Stimulated activated CD4-positive, alpha-beta T cell treated with anti-CD3 and anti-CD28 coated beads, Interleukin-15, amount 100 ng/mL, for 1 hour (primary cell): ENCODE data around the gene ZNF536.

Source experiments
- DNase-seq, 2 donors: peaks; one replicate each; pipeline ENCODE4 v3.0.0-alpha.2; 2020; ENCODE audit warnings: low read depth in 1 of 2, low spot score in 1 of 2

The ZNF536 gene

DNA sequence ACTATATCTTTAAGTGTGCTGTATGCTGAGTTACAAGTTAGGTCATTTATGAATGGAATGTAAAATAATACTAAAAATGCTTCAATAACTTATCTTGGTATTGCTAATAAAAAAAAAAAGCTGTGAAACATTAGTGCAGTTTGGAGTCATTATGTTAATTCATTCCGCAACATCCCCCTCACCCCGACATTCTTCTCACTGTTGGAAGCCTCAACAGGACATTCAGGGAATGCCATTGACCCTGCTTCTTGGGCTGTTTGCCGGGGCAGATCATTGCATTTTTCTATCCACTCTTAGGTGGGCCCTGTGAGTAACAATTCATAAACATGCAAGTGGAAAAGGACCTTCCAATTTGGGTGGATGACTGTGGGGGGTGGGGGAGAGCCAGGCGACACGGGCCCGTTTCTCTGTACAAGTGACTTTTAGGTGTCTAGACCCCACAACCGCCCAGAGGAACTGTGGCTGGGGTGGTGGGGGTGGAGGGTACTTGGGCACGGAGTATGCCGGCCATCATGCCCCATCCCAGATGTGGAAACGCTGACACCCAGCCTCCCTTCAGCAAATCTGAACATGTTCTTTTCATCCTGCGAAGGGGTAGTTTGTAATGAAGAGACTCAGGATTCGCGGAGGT is 185.9 kb downstream of the ZNF536 start:
- no peak for DNase-seq

- no peak for DNase-seq
Measured at GRCh38 chr19:30558793-30559192, 186.6 kb downstream of the ZNF536 start.

- DNase-seq: no peak
Measured at GRCh38 chr19:30559446-30559845, 187.3 kb downstream of the ZNF536 start.

- no peak for DNase-seq
Measured at GRCh38 chr19:30562981-30563380, 190.8 kb downstream of the ZNF536 start.

DNA sequence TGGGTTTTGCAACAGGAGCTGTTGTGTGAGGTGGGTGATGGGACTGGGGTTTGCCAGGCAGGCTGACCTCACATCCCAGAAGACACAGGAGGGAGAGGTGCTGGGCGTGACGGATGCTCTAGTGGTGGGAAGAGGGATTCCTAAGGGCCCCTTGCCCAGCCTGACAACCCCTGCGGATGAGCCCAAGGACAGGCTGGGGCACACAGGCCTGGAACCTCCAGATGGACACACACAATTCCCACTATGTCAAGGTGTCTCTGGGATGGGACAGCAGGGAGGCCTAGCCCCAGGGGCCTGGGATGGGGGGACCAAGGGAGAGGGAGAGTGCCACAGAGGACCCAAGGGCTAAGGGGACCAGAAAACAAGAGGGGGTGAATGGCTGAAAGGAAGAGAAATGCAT is 191.5 kb downstream of the ZNF536 start:
- no peak for DNase-seq

DNA sequence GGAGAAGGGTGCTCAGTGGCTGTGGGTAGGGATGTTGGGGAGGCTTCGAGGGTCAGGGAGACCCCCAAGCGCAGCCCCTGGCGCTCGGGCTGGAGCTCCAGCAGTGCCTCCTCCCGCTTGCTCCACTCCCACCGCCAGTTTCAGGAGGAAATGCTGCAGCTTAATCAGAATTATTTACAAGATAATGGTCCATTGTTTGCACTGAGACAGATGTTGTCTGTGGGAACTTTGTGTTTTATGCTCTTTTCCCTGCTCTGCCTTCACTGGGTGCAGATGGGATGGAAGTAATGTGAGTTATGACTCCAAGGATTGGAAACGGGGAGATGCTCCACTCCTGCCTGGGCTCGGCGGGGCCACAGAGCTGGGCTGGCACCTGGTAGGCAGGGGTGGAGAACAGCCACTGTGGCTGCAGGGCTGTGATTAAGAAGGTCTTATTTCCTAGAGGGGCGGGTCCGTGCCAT is 192.4 kb downstream of the ZNF536 start:
- DNase-seq: no peak

DNA sequence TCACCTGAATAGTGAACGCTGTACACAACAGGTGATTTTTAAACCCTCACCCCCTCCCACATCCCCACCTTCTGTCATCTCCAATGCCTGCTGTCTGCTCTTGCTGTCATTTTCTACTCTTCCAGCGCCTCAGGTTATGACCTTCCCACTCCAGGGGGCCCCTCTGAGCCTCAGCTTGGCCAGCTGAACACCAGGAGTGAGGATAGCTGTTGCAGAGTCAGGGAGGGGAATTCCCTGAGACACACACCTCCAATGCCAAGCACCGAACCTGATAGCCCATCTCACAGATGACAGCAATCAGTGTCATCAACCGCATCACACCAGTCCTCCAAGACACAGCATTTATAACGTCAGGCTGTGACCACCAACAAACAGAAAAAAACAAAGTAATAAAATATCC is 193.5 kb downstream of the ZNF536 start:
- DNase-seq: no peak

- no peak for DNase-seq
Measured at GRCh38 chr19:30566681-30567420, 194.7 kb downstream of the ZNF536 start.

GRCh38 chr19:30567536-30568232 is 195.5 kb downstream of the ZNF536 start:
- DNase-seq: no peak

DNA sequence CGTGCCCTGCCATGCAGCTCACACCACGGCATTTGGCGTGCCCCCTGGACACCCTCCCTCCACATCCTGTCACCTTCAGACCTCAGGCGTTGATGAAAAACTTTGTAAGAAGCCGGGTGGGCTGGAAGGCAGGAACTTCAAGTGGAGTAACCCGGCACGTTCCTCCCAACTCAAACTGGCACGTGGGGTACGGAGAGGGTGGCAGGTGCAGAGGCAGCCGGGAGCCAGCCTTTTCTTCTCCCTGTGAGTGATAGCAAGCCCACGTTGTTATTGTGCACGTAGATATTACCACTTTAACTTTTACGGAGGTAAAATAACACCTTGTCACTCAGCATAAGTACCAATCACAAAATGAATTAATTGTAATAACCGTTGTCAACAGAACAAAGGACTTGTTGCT is 198.0 kb downstream of the ZNF536 start:
- DNase-seq: no peak

DNA sequence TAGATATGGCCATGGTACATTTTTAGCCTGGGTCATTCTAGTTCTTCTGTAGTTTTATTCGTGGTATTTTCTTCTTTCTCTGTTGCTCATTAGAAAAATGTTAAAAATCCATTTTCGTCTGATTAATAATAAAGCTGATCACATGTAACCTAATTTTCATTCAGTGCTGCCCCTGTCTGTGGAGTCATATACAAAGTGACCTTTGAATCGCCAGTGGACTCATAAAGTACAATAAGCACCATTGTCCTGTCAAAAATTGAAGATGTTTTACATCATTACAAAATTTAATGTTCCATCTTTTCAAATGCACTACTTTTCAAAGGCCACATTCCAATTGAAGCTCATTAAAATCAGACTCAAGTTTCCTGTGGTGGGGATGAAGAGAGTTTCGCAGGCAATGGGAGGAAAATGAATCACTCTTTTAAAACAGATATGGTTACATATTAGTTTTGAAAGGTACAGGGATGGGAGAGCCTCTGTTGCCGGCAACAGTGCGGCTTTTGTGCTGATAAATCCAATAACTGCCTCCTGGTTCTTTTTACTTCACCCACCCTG is 205.4 kb downstream of the ZNF536 start:
- no peak for DNase-seq

DNA sequence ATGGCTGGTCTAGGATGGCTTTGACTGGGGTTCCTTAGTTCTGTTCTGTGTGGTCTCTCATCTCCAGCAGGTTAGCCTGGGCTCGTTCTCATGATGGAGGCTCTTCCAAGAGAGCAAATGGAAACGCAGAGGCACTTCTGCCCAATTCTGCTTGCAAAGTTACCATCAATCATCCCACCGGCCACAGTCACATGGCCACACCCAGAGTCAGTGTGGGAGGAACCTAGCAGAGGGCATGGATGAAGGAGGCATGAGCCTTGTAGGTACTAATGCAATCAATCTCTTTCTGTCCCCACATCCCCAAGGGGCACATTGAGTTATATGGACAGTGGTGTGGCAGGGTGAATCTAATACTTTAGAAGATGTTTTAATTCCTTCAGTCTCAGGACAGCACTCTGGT is 207.2 kb downstream of the ZNF536 start:
- DNase-seq: no peak

DNA sequence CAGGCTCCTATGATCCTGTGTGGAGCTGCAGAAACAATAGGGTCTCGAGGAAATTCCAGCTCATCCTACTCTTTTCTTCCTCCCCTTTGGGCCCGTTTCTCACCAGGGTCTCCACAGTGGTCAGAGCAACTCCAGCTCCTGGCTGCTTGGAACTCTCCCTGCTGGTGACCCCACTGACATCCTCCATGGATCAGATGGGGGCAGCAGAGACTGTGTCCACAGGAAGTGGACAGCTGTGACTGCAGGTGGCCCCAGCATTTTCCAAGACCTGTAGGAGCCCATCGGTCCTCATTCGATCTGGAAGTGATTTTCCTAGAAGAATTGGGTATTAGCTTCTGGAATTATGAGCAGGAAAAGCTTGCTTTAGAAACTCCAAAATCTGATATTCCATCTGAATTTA is 208.5 kb downstream of the ZNF536 start:
- DNase-seq: no peak

- no peak for DNase-seq
Measured at GRCh38 chr19:30584090-30584489, 211.9 kb downstream of the ZNF536 start.

DNA sequence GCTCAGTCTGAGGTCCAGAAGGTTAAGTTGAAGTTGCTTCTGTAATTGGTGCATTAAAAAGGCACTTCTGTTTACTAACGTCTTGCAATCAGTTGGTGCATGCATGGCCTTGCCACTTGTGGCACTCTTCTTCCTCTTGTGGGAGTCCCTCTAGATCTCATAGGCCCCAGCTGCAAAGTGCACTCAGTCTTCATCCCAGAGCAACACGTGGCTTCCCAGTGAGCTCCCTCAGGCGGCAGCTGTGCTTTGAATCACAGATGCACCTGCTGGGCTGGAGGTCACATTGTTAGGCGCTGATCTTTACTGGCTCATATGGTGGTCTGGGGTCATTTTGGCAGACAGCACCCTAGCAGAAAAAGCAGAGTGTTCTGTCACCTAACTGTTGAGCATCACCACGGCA is 215.7 kb downstream of the ZNF536 start:
- DNase-seq: no peak

GRCh38 chr19:30590596-30591229 is 218.5 kb downstream of the ZNF536 start:
- DNase-seq: no peak

GRCh38 chr19:30593356-30593755 is 221.2 kb downstream of the ZNF536 start:
- DNase-seq: no peak

GRCh38 chr19:30593975-30594745 is 222.0 kb downstream of the ZNF536 start:
- no peak for DNase-seq

DNA sequence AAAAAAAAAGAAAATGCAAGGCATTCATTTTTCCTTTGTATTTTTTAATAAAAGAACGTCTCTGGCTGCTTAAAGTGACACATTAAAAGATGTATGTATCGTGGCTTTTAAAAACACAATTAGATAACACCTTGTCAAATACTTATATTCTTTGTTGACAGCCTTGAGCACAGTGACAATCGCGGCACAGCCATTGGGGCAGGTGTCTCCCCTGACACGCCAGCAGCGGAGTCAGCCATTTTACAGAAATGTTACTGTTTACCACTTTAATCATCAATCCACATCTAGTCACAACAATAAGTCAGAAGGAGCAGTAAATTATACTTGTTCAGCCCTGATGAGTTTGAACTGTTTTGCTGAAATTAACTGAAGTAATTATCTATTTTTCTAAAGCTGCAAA is 224.1 kb downstream of the ZNF536 start:
- DNase-seq: no peak

DNA sequence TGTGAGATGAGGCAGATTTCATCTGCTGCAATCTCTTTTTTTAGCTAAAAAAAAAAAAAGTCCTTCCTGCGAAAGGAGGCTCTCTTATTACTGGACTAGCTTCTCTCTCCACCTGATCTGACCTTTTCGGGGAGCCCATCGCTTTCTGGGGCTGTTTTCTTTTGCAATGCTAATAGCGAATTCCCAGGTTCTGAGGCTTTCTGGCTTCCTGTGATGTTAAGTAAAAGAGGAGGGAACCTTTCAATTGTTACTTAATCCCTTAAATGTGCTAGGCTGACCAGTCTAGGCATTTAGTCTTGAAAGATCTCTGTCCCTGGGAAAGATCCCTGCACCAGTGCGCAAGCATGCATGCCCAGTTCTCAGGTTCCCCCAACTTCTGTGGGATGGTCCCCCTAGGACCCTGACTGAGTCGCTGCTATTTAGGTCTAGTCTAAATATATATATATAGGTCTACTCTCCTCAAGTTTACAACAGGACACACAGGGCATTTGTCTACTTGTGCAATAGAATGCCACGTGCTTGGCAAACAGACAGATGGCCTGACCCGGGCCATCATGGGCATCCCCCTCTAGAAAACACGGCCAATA is 224.7 kb downstream of the ZNF536 start:
- no peak for DNase-seq
